HepG2 (cell line): ENCODE results near the gene TBKBP1. TPM values are rescaled to one million over a fixed set of nuclear protein-coding genes. Genes with fewer than 3 reads are reported as not detected.

Source experiments
- ATAC-seq: fragments of 200-7000 bp; cut with Tn5 transposase; 3 replicates; pipeline ENCODE4 v1.9.1; 2020; ENCODE audit warnings: mild to moderate bottlenecking, moderate library complexity
- BruUV-seq: library from RNA; stranded (reverse); fragments of 400-500 nt; replicated peaks from 2 replicates; lab custom pipeline; 2021; lab: Mats Ljungman, UMichigan
- CTCF ChIA-PET: fragments of 300-600 bp; formaldehyde crosslinking; extraction: SDS; loops from one replicate; lab custom pipeline; 2021; ENCODE audit warnings: low total read pairs, inconsistent platforms, low intra/inter-chr PET ratio; lab: Yijun Ruan, JAX
- POLR2A ChIA-PET: fragments of 350-600 bp; sonication (Branson Sonifier 250); formaldehyde crosslinking; loops from one replicate; lab custom pipeline; 2020; ENCODE audit warnings: antibody characterized with exemption, inconsistent platforms; lab: Yijun Ruan, JAX
- DNase-seq: peaks from one replicate; pipeline ENCODE4 v3.0.0-alpha.2; 2015; ENCODE audit warnings: low spot score
- FAIRE-seq: peaks from 3 replicates; lab custom pipeline; 2011; peaks lifted over from hg19 to GRCh38; lab: Jason Lieb, UNC
- H2AFZ ChIP-seq: one replicate; pipeline ENCODE4 v1.6.1; 2011; ENCODE audit warnings: low read length, inconsistent platforms
- H3K27ac ChIP-seq: fragments of 300-600 bp; 3 replicates; pipeline ENCODE4 v1.8.0; 2011; ENCODE audit warnings: mixed run types, mild to moderate bottlenecking, mixed read lengths, low read length, inconsistent platforms; ENCODE audit not compliant: insufficient read depth; ENCODE audit errors: extremely low read length
- H3K27me3 ChIP-seq, 2 experiments: fragments of 200-600 bp in 1 of 2; 2 replicates in 1 of 2; 3 replicates in 1 of 2; pipeline versions ENCODE4 v1.6.0 to v1.8.0; 2011; ENCODE audit warnings: low read length in 2 of 2, mild to moderate bottlenecking in 2 of 2, moderate library complexity in 2 of 2, inconsistent platforms in 1 of 2; ENCODE audit not compliant: insufficient read depth in 2 of 2, control insufficient read depth in 1 of 2
- H3K36me3 ChIP-seq, 2 experiments: fragments of 200-600 bp in 1 of 2; replicated peaks in 1 of 2; 2 replicates in 1 of 2; 3 replicates in 1 of 2; pipeline versions ENCODE4 v1.5.1 to v1.8.0; 2011; ENCODE audit warnings: low read length in 2 of 2, inconsistent platforms in 1 of 2; ENCODE audit not compliant: insufficient read depth in 2 of 2, control insufficient read depth in 1 of 2
- H3K4me1 ChIP-seq: 2 replicates; pipeline ENCODE4 v1.5.1; 2012; ENCODE audit warnings: low read length, inconsistent platforms; ENCODE audit not compliant: insufficient read depth
- H3K4me2 ChIP-seq: 2 replicates; pipeline ENCODE4 v1.6.0; 2011; ENCODE audit warnings: low read depth, low read length, inconsistent platforms
- H3K4me3 ChIP-seq, 3 experiments: fragments of 200-600 bp in 1 of 3; sonication (generic), shearing (Covaris generic) in 1 of 3; replicated peaks in 1 of 3; 2 replicates each; pipeline ENCODE4 v1.5.1; 2011 to 2016; ENCODE audit warnings: low read length in 3 of 3, inconsistent platforms in 2 of 3, low read depth in 2 of 3, mild to moderate bottlenecking in 2 of 3, control low read depth in 1 of 3, mixed read lengths in 1 of 3; ENCODE audit not compliant: insufficient read depth in 1 of 3
- H3K79me2 ChIP-seq: one replicate; pipeline ENCODE4 v1.6.1; 2011; ENCODE audit warnings: low read length, inconsistent platforms; ENCODE audit not compliant: insufficient read depth
- H3K9ac ChIP-seq: 2 replicates; pipeline ENCODE4 v1.6.0; 2011; ENCODE audit warnings: mild to moderate bottlenecking, low read depth, low read length, inconsistent platforms; ENCODE audit not compliant: insufficient read depth
- H3K9me3 ChIP-seq: 2 replicates; pipeline ENCODE4 v1.5.1; 2012; ENCODE audit warnings: mild to moderate bottlenecking, low read length
- H4K20me1 ChIP-seq: 2 replicates; pipeline ENCODE4 v1.6.0; 2011; ENCODE audit warnings: inconsistent platforms, mild to moderate bottlenecking, low read length, moderate library complexity; ENCODE audit not compliant: insufficient read depth
- BRD4 ChIP-seq: sonication (generic); formaldehyde crosslinking; IDR thresholded peaks from 2 replicates; pipeline ENCODE4 v1.4.0; 2020; ENCODE audit warnings: missing genetic modification reagents
- EED ChIP-seq: sonication (generic); formaldehyde crosslinking; IDR thresholded peaks from 2 replicates; pipeline ENCODE4 v1.5.0; 2020; ENCODE audit warnings: mild to moderate bottlenecking, missing genetic modification reagents
- FOXK1 ChIP-seq: sonication (generic); formaldehyde crosslinking; IDR thresholded peaks from 2 replicates; pipeline ENCODE4 v1.4.0; 2020; ENCODE audit warnings: low read depth, missing genetic modification reagents, borderline replicate concordance
- KLF15 ChIP-seq: sonication (generic); formaldehyde crosslinking; IDR thresholded peaks from 2 replicates; pipeline ENCODE4 v1.8.1; 2023; ENCODE audit warnings: borderline replicate concordance, mild to moderate bottlenecking, inconsistent platforms, missing genetic modification reagents, mixed read lengths
- MEF2D ChIP-seq: sonication (generic); formaldehyde crosslinking; IDR thresholded peaks from 2 replicates; pipeline ENCODE4 v1.5.1; 2020; ENCODE audit warnings: mild to moderate bottlenecking, missing genetic modification reagents
- POGK ChIP-seq: sonication (generic); formaldehyde crosslinking; conservative IDR thresholded peaks from 2 replicates; pipeline ENCODE4 v1.8.0; 2022; ENCODE audit warnings: mild to moderate bottlenecking, moderate library complexity, missing genetic modification reagents
- PRMT3 ChIP-seq: sonication (generic); formaldehyde crosslinking; IDR thresholded peaks from 2 replicates; pipeline ENCODE4 v1.8.1; 2022; ENCODE audit warnings: low read depth, mild to moderate bottlenecking, moderate library complexity, missing genetic modification reagents, borderline replicate concordance
- SP140L ChIP-seq: sonication (generic); formaldehyde crosslinking; IDR thresholded peaks from 2 replicates; pipeline ENCODE4 v1.4.0; 2020; ENCODE audit warnings: missing genetic modification reagents, borderline replicate concordance
- STAG1 ChIP-seq: sonication (generic); formaldehyde crosslinking; IDR thresholded peaks from 2 replicates; pipeline ENCODE4 v1.4.0; 2020; ENCODE audit warnings: missing genetic modification reagents
- ZBTB7A ChIP-seq: sonication (generic); formaldehyde crosslinking; IDR thresholded peaks from 2 replicates; pipeline ENCODE4 v1.8.0; 2022; ENCODE audit warnings: mild to moderate bottlenecking, missing genetic modification reagents
- ZFAT ChIP-seq: sonication (generic); formaldehyde crosslinking; conservative IDR thresholded peaks from 2 replicates; pipeline ENCODE4 v1.8.1; 2023; ENCODE audit warnings: missing genetic modification reagents, inconsistent platforms
- ZNF10 ChIP-seq: sonication (generic); formaldehyde crosslinking; IDR thresholded peaks from 2 replicates; pipeline ENCODE4 v1.4.0; 2020; ENCODE audit warnings: mild to moderate bottlenecking, low read depth, missing genetic modification reagents, borderline replicate concordance
- ZNF275 ChIP-seq: sonication (generic); formaldehyde crosslinking; IDR thresholded peaks from 2 replicates; pipeline ENCODE4 v1.8.0; 2022; ENCODE audit warnings: missing genetic modification reagents, mild to moderate bottlenecking, inconsistent platforms, borderline replicate concordance
- ZNF333 ChIP-seq: sonication (generic); formaldehyde crosslinking; IDR thresholded peaks from 2 replicates; pipeline ENCODE4 v1.4.0; 2020; ENCODE audit warnings: mild to moderate bottlenecking, missing genetic modification reagents, borderline replicate concordance
- ZNF33B ChIP-seq: sonication (generic); formaldehyde crosslinking; IDR thresholded peaks from 2 replicates; pipeline ENCODE4 v1.5.1; 2020; ENCODE audit warnings: mild to moderate bottlenecking, missing genetic modification reagents
- ZNF713 ChIP-seq: sonication (generic); formaldehyde crosslinking; IDR thresholded peaks from 2 replicates; pipeline ENCODE4 v1.4.0; 2020; ENCODE audit warnings: mild to moderate bottlenecking, missing genetic modification reagents
- ZSCAN9 ChIP-seq: IDR thresholded peaks from 2 replicates; pipeline ENCODE4 v1.6.1; 2016; ENCODE audit warnings: borderline replicate concordance
- WGBS: methylation state at CpG from one replicate; pipeline ENCODE4 v1.1.6; 2017; ENCODE audit warnings: low lambda C conversion rate; 5-methylcytosine and 5-hydroxymethylcytosine counted together
- in situ Hi-C: cut with HindIII; loops from 2 replicates; pipeline ENCODE4 v1.10.0; 2017; ENCODE audit warnings: low pct_unique_long_range_greater_than_20kb; ENCODE audit not compliant: extremely low pct_ligation_motif_present
- intact Hi-C: fragments of 100-400 bp; cut with micrococcal nuclease; formaldehyde crosslinking; loops from one replicate; pipeline ENCODE4 v1.10.0; 2022; ENCODE audit not compliant: unreplicated experiment
- polyA plus RNA-seq, 8 experiments: library from polyadenylated mRNA; depleted of rRNA in 3 of 8; stranded (reverse) in 7 of 8; unstranded in 1 of 8; fragments of >200 nt; fragmentation: Illumina TruSeq in 4 of 8; extraction: Trizol in 4 of 8; gene quantifications; 2 replicates each; pipeline versions ENCODE4 v1.2.1 to v1.2.3, GENCODE V29; 2011 to 2016; ENCODE audit warnings: low read depth in 4 of 8, missing spikeins in 1 of 8, mixed read lengths in 1 of 8; ENCODE audit not compliant: insufficient read depth in 1 of 8
- total RNA-seq, 5 experiments: library from RNA; depleted of rRNA; stranded (reverse); fragments of >200 nt; fragmentation: Illumina TruSeq; extraction: Trizol; gene quantifications; 2 replicates each; pipeline ENCODE4 v1.2.3, GENCODE V29; 2016; ENCODE audit warnings: low read depth in 1 of 5
- TF ChIP-seq, protein P1 (sequence below): sonication (generic); formaldehyde crosslinking; conservative IDR thresholded peaks from 2 replicates; pipeline ENCODE4 v1.4.0; 2020; ENCODE audit warnings: missing genetic modification reagents
- TF ChIP-seq, protein P2 (sequence below): sonication (generic); formaldehyde crosslinking; IDR thresholded peaks from 2 replicates; pipeline ENCODE4 v1.4.0; 2020; ENCODE audit warnings: mild to moderate bottlenecking, missing genetic modification reagents

Gene TBKBP1
- total and polyA plus RNA-seq, 2 of the 13 experiments (the other 11 are each of a cell fraction or from before 2014, with no cell fraction given): 2.6 to 7.0 TPM

GRCh38 chr17:47733674-47734410 lies 39.9 kb downstream of the TBKBP1 start (continued):
- TF ChIP-seq PRMT3 (no peak), EED (no peak; the same call in 1 of the 2 replicates), BRD4 (CRISPR knock-in tag) (no peak), ZNF275 (CRISPR knock-in tag) (no peak)
- TF ChIP-seq, all 625 proteins: peak for 8

DNA sequence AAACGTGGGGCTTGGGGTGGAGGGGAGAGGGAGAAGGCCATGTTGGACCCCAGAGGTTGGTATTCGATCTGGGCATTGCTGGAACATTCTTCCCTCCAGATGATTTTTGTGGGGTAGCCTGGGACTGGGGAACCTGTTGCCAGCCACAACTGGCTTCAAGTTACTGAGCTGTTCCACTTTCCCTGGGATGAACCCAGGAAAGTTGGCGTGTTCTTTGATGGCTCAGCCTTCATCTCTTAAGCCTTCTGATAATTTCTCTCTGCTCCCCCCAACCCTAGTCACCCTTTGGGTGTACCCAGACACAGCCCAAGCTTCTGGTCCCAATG lies 41.1 kb downstream of the TBKBP1 start:
- intact Hi-C loops (no loop called here), in situ Hi-C loops (no loop called here)
- Histone ChIP-seq H3K4me3 (no peak overlapping the region), H3K27me3 (peaks cover 30 to 78% of the 10 kb centered on the region in 2 experiments), H3K4me1 (peaks cover 13% of the 10 kb centered on the region), H2AFZ (no peak overlapping the region), H3K79me2 (no peaks in the 10 kb centered on the region), H4K20me1 (no peaks in the 10 kb centered on the region), H3K9ac (no peak overlapping the region), H3K27ac (no peak overlapping the region), H3K36me3 (no peaks in the 10 kb centered on the region), H3K4me2 (no peak overlapping the region), H3K9me3 (no peaks in the 10 kb centered on the region)
- CTCF ChIA-PET: no interaction called here
- POLR2A ChIA-PET: no interaction called here
- ATAC-seq (no peak), FAIRE-seq (no peak), DNase-seq (no peak)
- WGBS: 6% methylated on average over 3 of the region's 3 CpGs
- BruUV-seq: no TSS peak
- no peak for TF ChIP-seq STAG1 (CRISPR knock-in tag)
- TF ChIP-seq ZFAT (CRISPR knock-in tag): no peak
- TF ChIP-seq MEF2D (CRISPR knock-in tag): no peak
- no peak for TF ChIP-seq BRD4 (CRISPR knock-in tag)
- TF ChIP-seq ZNF713: no peak
- no peak for TF ChIP-seq SP140L (CRISPR knock-in tag)
- no peak for TF ChIP-seq POGK (CRISPR knock-in tag)
- TF ChIP-seq, protein P1, sequence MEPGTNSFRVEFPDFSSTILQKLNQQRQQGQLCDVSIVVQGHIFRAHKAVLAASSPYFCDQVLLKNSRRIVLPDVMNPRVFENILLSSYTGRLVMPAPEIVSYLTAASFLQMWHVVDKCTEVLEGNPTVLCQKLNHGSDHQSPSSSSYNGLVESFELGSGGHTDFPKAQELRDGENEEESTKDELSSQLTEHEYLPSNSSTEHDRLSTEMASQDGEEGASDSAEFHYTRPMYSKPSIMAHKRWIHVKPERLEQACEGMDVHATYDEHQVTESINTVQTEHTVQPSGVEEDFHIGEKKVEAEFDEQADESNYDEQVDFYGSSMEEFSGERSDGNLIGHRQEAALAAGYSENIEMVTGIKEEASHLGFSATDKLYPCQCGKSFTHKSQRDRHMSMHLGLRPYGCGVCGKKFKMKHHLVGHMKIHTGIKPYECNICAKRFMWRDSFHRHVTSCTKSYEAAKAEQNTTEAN (CRISPR knock-in tag): no peak
- TF ChIP-seq, protein P2, sequence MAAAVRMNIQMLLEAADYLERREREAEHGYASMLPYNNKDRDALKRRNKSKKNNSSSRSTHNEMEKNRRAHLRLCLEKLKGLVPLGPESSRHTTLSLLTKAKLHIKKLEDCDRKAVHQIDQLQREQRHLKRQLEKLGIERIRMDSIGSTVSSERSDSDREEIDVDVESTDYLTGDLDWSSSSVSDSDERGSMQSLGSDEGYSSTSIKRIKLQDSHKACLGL: no peak
- no peak for TF ChIP-seq FOXK1
- TF ChIP-seq ZNF10 (CRISPR knock-in tag): no peak
- TF ChIP-seq ZNF33B (CRISPR knock-in tag): no peak
- no peak for TF ChIP-seq KLF15 (CRISPR knock-in tag)
- TF ChIP-seq ZSCAN9 (CRISPR knock-in tag): no peak
- no peak for TF ChIP-seq ZNF333 (CRISPR knock-in tag)
- TF ChIP-seq ZBTB7A (CRISPR knock-in tag): no peak
